Activated CD8-positive, alpha-beta memory T cell treated with anti-CD3 and anti-CD28 coated beads, Interleukin-2, amount 50 U/mL, for 24 hours (primary cell): ENCODE data around the gene NAA11.
"Not testable (repeated sequence)": the region's sequence is repeated elsewhere in the genome, so short reads cannot be mapped to it uniquely, and the experiment has no call there.

Source experiments
- DNase-seq: peaks from one replicate; pipeline ENCODE4 v3.0.0-alpha.2; 2020; ENCODE audit errors: extremely low read depth

NAA11 gene

DNA sequence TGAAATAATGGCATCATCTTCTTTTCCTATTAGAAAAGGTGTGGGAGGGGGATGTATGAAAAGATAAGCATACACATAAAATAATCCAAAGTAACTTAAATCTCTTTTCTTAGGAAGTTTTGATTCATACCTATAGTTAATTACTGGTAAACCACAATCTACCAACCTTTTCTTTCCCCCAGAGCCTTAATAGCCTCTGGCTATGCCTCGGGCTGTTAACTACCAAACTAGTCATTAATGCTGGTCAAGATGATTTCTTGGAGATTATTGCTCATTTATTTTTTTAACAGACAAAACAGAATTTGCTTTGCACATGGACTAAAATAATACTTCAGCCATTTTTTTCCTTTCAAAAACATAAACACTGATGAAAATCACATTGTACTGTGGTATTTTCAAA lies 16.9 kb downstream of the NAA11 start:
- DNase-seq, result no peak

DNA sequence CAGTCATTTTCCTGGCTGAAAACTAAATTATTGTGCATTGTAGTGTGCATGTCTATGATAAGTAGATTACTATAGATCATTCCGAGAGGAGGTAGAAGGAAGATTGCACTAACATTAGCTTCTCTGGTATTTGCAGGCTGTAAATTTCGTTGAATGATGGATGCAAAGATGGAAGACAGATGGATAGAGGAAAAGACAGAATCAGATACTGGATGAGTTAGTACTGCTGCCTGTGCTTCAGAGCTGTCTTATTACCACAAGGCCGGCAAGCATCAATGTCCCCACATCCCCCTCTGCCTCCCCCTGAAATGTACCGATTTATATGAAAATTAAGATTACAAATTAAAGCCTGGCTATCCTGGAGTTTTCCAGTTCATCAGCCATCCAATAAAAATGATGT lies 17.7 kb downstream of the NAA11 start:
- no peak for DNase-seq

DNA sequence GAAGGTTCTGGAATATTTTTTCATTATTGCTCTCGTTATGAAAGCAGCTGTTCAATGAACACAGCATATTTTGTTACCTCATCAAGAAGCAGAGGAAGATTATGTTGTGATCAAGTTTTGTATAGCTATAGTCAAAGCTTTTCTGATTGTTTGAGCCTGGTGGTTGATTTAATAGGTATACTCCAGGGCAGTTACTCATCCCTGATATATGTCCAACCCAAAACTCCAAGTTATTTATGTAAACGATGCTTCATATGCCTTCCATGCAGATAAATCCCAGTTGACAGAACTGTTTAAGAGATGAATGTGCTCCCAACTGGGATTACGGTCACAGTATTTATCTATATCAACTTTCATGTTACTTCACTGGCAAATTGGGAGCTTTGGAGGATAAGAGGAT lies 19.1 kb downstream of the NAA11 start:
- no peak for DNase-seq

DNA sequence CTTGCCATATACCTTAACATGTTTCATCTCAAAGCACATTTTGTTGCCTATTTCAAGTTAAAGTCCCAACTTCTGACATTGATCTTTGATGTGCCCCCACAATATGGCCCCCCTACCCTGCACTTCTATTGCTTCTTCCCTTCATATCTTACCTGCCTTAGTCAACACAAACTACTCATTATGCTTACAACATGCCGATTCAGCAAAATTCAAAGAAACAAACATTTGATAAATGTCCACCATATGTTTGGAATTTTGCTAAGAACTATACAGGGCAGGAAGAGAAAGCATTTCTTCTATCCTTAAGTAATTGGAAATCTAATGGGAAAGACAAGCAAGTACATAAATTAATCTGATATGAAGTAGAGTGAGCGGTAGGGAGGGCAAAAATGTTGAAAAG lies 25.6 kb downstream of the NAA11 start:
- no peak for DNase-seq

DNA sequence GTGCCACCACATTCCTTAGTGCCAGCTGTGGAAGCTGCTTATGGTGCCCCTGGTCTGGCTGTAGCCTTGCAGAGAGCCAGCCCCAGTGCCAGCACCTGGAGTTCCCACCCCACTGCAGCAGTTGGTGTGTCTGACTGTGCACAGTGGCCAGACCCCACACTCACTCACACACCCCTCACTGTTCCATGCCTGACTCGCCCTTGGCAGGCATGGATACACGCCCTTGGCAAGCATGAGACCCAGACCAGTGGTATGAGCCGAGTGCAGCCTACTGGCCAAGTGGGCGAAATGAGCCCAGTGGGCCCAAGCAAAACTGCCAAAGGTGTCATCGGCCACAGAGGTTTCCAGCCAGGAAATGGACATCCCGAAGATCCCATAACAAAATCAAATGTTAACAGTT lies 27.4 kb downstream of the NAA11 start:
- DNase-seq, result no peak

DNA sequence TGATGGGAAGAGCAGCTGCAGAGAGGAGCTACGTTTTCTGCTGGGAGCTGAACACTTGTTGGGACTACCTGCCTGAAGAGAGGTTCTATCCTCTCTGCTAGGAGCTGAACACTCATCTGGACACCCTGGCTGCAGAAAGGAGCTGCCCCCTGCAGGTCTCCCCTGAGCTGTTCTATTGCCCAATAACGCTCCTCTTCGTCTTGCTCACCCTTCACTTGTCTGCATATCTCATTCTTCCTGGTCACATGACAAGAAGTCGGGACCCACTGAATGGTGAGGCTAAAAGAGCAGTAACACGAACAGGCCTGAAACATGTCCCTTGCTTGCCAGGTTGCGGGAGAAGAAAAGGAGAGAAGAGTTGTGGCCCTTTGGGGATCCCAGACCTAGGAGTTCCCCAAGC lies 27.8 kb downstream of the NAA11 start:
- DNase-seq, result no peak

DNA sequence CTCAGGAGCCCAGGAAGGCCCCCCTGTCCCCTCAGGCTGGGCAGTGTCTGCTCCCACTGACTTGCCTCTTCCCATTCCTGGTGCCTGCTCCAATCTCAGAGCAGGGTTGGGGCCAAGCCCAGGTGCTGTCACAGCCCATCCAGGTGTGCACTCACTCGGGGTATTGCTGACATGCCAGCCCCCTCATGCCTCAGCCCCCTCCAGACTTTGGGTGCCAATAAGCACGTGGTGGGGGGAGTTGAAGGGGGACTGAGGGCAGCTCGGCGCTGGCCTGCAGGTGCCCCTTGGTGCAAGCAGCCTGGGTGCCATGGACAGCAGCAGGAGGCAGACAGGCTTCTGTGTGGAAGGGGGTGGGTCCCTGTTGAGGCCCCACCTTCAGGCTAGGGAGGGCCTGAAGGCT lies 28.4 kb downstream of the NAA11 start:
- DNase-seq, result no peak

DNA sequence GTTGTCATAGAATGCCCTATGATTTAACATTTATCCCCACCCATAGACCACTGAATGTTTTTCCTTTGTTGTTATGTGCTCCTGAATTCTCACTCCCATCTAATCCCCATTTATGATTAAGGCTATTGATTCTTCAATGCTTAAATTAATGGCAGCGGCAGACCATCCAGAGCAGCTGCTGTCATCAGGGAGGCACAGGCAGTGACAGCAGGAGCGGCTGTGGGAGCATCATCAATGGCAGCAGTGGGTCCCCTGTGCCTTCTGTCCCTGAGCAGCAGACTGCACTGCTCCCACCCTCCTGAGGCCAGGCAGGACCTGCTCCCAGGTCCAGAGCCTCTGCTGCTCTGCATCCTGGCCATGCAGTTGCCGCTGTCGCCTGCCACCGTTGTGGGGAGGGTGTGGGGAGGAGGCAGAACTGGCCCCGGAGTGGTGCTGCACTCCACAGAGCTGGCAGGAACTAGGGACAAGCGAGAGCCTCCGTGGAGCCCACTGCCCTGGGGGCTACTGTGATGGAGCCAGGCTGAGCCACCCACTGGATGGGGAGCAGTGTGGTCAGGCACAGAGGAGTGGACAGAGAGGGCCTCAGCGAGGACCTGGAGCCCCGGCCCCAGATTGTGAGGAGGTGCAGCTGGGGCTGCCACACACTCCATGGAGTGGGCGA lies 29.0 kb downstream of the NAA11 start:
- DNase-seq, result no peak

DNA sequence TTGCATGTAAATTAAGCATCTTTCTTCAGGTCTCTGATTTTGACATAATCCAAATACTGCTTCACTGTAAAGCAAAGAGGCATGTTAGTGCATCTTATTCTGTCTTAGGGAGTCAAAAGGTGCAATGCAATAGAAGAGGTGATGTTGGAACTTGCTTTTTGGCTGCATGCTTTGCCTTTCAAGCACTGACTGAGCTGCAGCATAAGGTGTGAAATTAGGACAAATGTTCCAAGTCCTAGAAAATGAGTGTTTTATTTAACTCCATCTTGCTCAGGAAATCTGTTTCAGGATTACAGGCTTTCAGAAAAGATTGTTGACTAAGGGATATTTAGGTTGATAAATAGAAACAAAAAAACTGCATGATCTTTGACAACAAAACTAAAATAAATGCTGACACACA lies 30.8 kb downstream of the NAA11 start:
- DNase-seq, result no peak

DNA sequence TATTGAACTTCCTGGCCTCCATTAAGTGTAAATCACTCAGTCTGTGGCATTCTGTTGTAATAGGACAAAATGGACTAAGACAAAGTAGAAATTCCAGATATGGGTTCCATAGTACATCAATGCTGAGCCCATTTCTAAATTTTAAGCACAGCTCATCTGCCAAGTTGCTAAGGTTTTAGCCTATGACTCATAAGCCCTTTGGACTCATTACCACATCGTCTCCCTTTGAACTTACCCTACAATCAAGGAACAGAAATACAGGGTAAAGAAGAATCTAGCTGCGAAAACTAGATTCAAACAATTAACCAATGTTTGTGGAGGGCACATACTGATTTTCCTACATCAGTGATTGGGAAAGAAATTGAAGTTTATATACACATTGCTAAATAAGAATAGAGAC lies 31.8 kb downstream of the NAA11 start:
- DNase-seq, result no peak

DNA sequence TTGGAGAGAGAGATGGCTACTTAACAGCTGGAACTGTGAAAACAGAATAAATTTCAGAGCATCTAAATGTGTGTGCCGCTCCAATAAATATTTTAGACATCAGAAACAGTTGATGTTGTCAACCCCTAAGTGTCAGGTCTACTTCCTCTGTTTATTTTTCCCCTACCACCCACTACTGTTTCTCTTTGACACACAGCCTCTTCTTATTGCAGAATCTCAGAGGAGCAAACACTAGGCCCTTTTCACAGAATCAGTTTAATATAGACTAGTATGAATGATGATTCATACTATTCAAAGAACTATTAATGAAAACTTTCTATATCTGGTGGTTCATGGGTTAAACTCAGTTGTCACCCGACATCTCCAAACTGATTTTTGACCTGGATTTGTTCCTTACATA lies 33.9 kb downstream of the NAA11 start:
- DNase-seq, result no peak

DNA sequence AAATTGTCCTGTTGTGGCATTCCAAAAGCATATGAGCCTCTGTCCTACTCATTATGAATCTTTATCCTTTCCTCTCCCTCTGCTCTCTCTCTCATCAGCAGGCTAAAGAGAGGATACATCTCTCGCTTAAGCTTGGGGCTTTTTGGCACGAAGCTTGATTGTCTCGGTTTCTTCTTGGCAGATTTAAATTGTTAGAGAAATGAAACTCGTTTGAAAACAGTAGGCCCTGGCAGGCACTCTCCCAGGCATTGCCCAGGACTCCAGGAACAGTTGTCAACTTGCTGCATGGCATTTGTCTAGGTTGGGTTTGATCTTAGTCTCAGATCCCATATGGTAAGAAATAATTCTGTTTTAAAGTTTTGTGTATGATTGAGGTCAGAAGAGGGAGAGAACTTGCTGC lies 35.5 kb downstream of the NAA11 start:
- DNase-seq, result no peak

DNA sequence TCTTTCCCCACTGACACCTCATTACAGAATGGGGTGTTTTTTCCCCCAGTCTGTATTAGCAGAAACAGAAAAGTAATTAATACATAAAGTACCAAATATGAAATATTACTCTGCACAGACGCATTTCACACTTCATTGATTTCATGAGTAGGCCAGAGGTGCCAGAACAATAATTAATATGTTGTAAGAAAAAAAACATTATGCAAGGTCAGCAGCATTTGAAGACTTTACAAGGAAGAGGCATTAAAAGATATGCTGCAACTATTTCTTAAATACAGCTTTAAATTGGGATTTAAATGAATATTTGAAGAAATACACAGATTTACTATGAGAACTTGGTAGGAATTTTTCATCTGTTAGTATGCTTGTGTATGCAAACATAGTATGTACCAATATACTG lies 37.7 kb downstream of the NAA11 start:
- no peak for DNase-seq

DNA sequence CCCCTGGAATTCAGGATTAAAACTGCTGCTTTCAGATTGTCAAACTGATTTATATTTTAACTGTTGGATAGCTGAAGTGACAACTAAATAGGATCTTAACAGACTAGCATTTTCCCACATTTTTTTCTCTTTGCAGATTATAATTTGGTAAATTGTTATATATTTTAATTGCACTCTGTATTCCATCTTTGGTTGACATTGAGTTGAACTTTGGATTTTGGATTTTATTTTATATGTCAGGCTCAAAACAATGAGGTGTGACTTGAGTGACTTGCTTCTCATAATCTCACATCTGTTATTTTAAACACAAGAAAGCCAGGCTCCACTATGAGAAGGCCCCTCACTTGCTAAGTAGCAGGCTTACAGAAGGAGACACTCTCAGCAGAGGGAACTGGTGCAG lies 38.1 kb downstream of the NAA11 start:
- no peak for DNase-seq

DNA sequence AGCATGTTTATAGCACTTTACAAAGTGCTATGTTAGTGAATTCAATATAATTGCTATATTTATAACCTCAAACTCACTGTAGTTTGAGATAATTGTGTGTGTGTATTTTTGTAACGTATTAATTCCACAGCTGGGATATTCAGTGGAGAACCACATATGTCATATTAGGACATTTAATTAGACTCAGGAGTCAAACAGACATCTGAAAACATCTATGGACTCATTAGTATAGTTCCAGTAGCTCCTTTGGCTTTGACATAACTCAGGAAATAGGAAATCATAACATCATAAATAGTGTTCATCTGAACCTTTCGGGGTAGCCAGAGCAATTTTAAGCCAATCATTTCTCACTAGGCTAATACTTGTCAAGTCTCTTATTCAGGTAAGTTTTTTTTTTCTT lies 38.8 kb downstream of the NAA11 start:
- no peak for DNase-seq

DNA sequence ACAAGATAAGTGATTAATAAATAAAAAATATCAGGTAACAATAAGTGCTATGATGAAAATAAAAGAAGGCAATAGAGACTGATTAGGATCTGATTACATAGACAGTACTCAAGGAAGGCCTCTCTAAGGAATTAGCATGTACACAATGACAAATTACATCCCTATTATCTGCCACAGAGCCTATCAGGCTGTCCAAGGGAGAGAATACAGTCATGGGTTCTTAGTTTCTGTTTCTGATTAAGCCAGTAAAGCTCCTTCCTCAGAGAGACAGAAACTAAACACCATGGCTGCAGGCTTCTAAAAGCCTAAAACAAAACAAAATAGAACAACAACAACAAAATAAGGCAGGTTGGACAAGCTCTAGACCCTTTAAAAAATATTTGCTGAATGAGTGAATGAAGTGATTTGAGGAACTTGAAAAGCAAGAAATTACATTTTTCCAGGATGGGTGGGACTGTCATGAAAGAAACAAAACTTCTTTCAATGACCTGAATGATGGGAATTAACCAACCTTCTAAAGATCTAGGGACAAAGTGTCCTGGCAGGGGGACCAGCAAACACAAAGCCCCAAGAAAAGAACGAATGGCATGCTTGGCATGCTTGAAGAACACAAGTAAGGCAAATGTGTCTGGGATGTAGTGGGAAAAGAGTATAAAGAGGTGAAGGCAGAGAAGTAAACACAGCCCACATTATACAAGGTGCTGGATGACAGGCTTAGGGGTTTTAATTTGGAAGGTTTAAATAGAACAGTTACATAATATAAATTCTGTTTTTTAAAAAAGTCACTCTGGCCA lies 44.1 kb downstream of the NAA11 start:
- no peak for DNase-seq

DNA sequence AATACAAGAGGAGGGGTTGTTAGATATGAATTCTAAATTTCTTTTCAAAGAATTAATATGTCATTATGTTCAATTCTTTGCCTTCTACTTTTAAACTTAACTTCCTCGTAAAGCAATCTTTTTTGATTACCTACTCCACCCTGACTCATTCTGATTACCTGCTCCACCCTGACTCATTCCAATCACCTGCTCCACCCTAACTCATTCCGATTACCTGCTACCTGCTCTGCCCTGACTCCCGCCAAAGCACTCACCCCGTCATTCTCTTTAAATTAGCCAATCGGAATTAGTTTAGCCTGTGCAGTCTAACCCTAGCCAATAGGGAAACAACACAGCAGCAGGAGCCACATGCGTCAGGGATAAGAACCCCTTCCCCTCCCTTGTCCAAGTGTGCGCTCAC lies 48.4 kb downstream of the NAA11 start:
- DNase-seq, result not testable (repeated sequence)

DNA sequence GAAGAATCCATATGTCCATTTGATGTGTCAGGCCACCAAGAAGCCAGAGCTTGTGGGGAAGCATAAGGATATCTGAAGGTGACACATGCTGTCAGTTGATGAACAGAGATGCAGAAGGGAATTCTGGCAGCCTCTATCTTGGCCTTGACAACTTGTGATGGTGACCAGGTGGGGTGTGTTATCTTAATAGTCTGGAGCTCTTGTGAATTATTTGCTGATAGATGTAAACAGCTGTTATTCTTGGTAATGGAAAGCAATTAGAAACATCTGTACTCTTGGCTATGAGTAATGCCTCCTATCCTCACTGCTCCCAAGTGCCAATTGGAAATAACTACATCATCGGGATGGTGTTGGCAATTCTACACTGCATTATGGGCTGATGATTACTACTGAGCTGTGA lies 51.9 kb downstream of the NAA11 start:
- no peak for DNase-seq

DNA sequence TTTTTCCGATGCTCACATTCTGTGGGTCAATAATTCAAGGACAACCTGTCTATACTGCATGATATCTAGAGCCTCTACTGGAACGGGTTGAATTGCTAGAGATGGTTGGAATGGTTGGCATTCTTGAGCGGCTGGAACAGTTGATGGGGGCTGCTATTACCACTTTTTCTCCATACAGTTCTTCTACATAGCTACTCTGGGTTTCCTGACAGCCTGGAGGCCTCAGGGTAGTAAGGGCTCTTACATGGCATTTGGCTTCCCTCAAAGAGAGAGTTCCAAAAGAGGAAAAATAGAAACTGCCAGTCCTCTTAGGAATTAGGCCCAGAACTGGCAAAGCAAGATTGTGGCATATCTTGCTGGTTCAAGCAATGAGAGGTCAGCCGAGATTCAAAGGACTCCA lies 53.1 kb downstream of the NAA11 start:
- DNase-seq, result no peak

DNA sequence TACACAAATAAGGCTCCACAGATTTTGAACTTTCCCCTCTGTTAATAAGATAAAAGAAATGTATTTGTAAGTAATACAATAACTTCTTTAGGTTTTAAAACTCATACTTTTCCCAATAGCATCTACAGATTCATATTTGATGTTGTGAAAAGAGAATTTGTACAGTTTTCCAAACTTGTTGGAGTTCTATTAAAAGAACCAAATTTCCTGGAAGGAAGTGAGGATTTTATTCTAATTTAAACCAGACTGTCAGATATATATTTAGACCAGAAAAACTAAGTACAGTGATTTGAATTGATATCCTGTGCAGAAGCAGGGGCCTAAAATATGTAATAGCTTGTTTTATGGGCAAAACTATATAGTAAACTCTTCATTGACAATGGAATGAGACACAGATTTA lies 53.7 kb downstream of the NAA11 start:
- DNase-seq, result no peak

DNA sequence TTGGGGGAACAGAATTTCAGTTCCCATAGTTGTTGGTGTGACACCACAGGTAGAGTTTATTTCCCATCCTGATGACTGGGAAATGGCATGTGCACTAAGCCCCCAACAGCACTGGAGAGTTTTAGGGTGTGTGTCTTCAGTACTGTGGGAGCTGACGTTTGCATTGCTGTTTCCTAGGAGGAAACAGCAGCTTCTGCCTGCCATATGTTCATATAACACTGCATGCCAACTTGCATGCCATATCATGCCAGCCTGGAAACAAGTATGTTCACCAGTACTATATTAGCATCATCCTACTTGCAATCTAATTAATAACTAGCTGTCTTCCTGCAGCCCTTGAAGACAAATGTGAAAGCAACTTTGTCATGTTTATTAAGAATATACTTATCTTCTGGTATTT lies 58.2 kb downstream of the NAA11 start:
- no peak for DNase-seq
